ENCODE data around the gene C20orf204. TPM values are rescaled to one million over a fixed set of nuclear protein-coding genes. Genes with fewer than 3 reads are reported as not detected.

C20orf204 gene
- total and polyA plus RNA-seq, 10 of the 15 experiments (the other 5 are each of a cell fraction or from before 2014, with no cell fraction given): 0.24 to 56.0 (median 12.4) TPM

- TF ChIP-seq ZBTB4 (CRISPR knock-in tag; IDR thresholded peaks at IDR 0.05): no peak
- no peak for TF ChIP-seq FOXM1 (IDR thresholded peaks at IDR 0.05; ENCODE audit: low read depth, low read length)
- TF ChIP-seq CBX3 (IDR thresholded peaks at IDR 0.05; ENCODE audit: borderline replicate concordance, low read depth): no peak
- no peak for TF ChIP-seq ZBTB33 (IDR thresholded peaks at IDR 0.05)
- TF ChIP-seq CTCF (IDR thresholded peaks at IDR 0.05 in 2 of 3, conservative IDR thresholded peaks at IDR 0.05 in 1 of 3; ENCODE audit: control insufficient read depth in 2 of 3, extremely low read depth in 1 of 3, insufficient read depth in 1 of 3, low read depth in 3 of 3, low read length in 3 of 3): no peak
- peak; percentile 70; the same call in 1 of the 2 replicates for TF ChIP-seq LARP7 (IDR thresholded peaks at IDR 0.05)
- no peak for TF ChIP-seq ZNF384 (IDR thresholded peaks at IDR 0.05; ENCODE audit: borderline replicate concordance, low read depth, low read length)
- TF ChIP-seq EGR1 (IDR thresholded peaks at IDR 0.05; ENCODE audit: borderline replicate concordance in 1 of 2, low read depth in 2 of 2, low read length in 2 of 2): peak in 1 of 2 experiments; percentile 77; a peak in 1 of 3 replicates
- TF ChIP-seq SUPT20H (IDR thresholded peaks at IDR 0.05; ENCODE audit: borderline replicate concordance, control insufficient read depth, low read depth, low read length): no peak
- no peak for TF ChIP-seq PAX8 (IDR thresholded peaks at IDR 0.05)
- no peak for TF ChIP-seq ESRRA (IDR thresholded peaks at IDR 0.05; ENCODE audit: low read length)
- TF ChIP-seq SREBF1 (IDR thresholded peaks at IDR 0.05; ENCODE audit: low read length): no peak
- TF ChIP-seq MEF2A (IDR thresholded peaks at IDR 0.05; ENCODE audit: insufficient read depth, low read depth, low read length): no peak
- no peak for TF ChIP-seq JUND (IDR thresholded peaks at IDR 0.05; ENCODE audit: low read depth, low read length)
- no peak for TF ChIP-seq TAF1 (IDR thresholded peaks at IDR 0.05; ENCODE audit: borderline replicate concordance, low read depth, low read length)
- peak; percentile 88 for TF ChIP-seq BACH1 (IDR thresholded peaks at IDR 0.05; ENCODE audit: borderline replicate concordance)
- TF ChIP-seq SKIL (IDR thresholded peaks at IDR 0.05; ENCODE audit: low read depth, poor library complexity, severe bottlenecking): no peak
These were observed 43.5 kb downstream of the C20orf204 start, which contains the start of gene RGS19 (continued) for GRCh38 chr20:64079273-64080012.

Measured in GM12878 (cell line).